ENCODE results near the gene GLMP.

DNA sequence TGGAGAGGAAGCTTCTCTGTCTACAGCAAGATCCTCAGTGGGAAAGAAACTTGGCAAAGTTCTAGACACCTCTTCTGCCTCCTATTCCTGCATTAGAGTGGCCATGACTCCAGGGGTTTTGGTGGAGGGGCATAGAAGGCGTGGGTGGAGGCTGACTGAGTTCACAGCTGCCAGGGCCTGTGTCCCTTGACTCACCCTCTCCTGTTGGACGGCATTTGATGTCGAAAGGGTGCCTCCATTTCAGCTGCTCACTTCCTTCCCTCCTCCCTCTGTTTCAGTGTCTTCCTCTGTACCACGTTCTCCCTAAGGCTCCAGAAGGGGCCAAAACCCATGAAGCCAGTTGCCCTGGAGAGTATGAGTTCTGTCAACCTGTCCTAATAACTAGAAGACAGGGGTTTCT, 10.7 kb downstream of the GLMP start:
- TF ChIP-seq, protein P1, sequence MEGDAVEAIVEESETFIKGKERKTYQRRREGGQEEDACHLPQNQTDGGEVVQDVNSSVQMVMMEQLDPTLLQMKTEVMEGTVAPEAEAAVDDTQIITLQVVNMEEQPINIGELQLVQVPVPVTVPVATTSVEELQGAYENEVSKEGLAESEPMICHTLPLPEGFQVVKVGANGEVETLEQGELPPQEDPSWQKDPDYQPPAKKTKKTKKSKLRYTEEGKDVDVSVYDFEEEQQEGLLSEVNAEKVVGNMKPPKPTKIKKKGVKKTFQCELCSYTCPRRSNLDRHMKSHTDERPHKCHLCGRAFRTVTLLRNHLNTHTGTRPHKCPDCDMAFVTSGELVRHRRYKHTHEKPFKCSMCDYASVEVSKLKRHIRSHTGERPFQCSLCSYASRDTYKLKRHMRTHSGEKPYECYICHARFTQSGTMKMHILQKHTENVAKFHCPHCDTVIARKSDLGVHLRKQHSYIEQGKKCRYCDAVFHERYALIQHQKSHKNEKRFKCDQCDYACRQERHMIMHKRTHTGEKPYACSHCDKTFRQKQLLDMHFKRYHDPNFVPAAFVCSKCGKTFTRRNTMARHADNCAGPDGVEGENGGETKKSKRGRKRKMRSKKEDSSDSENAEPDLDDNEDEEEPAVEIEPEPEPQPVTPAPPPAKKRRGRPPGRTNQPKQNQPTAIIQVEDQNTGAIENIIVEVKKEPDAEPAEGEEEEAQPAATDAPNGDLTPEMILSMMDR (IDR thresholded peaks at IDR 0.05; ENCODE audit: low read depth, low read length): no peak
- no peak for TF ChIP-seq EZH2phosphoT487 (IDR thresholded peaks at IDR 0.05; ENCODE audit: low read depth)

Measured in OCI-LY3 (cell line).